ENCODE data around the gene SUV39H1.

Gene SUV39H1

GRCh38 chrX:48737213-48737938 is 40.8 kb downstream of the SUV39H1 start:
- peak overlapping the region; percentile 54; the same call in 1 of the 2 replicates for H3K27ac ChIP-seq
- no peaks in the 10 kb centered on the region for H3K79me2 ChIP-seq (ENCODE audit: insufficient read depth, low read depth)
- H3K4me2 ChIP-seq: peak overlapping the region; percentile 51; the same call in 1 of the 2 replicates
- H3K36me3 ChIP-seq (ENCODE audit: insufficient read depth): no peaks in the 10 kb centered on the region
- no peak overlapping the region for H3K4me3 ChIP-seq (IDR thresholded peaks at IDR 0.05; ENCODE audit: insufficient read depth, low read depth, low read length)
- H2AFZ ChIP-seq (ENCODE audit: low read depth): peak overlapping the region; percentile 82
- H3K4me1 ChIP-seq (ENCODE audit: low read depth, poor library complexity, severe bottlenecking): no peaks in the 10 kb centered on the region
- H3K27me3 ChIP-seq (ENCODE audit: insufficient read depth, low read depth): no peaks in the 10 kb centered on the region
- no peaks in the 10 kb centered on the region for H4K20me1 ChIP-seq (ENCODE audit: insufficient read depth)
- TF ChIP-seq CTCF (conservative IDR thresholded peaks at IDR 0.05; ENCODE audit: low read depth, low read length): no peak
- H3K9ac ChIP-seq: peak overlapping the region; percentile 68

- Histone ChIP-seq H3K9ac (no peak overlapping the region), H3K36me3 (ENCODE audit: insufficient read depth) (no peaks in the 10 kb centered on the region), H3K4me3 (IDR thresholded peaks at IDR 0.05; ENCODE audit: insufficient read depth, low read depth, low read length) (no peak overlapping the region), H3K79me2 (ENCODE audit: insufficient read depth, low read depth) (no peaks in the 10 kb centered on the region), H2AFZ (ENCODE audit: low read depth) (peak overlapping the region; percentile 82), H3K27me3 (ENCODE audit: insufficient read depth, low read depth) (no peaks in the 10 kb centered on the region), H3K4me1 (ENCODE audit: low read depth, poor library complexity, severe bottlenecking) (no peaks in the 10 kb centered on the region), H4K20me1 (ENCODE audit: insufficient read depth) (no peaks in the 10 kb centered on the region), H3K27ac (no peak overlapping the region), H3K4me2 (peak overlapping the region; percentile 51; the same call in 1 of the 2 replicates)
- no peak for TF ChIP-seq CTCF (conservative IDR thresholded peaks at IDR 0.05; ENCODE audit: low read depth, low read length)
Observed at GRCh38 chrX:48737940-48738339, 41.4 kb downstream of the SUV39H1 start.

GRCh38 chrX:48741834-48742233 is 45.3 kb downstream of the SUV39H1 start:
- H3K27ac ChIP-seq: no peak overlapping the region
- H3K4me1 ChIP-seq (ENCODE audit: low read depth, poor library complexity, severe bottlenecking): no peaks in the 10 kb centered on the region
- H2AFZ ChIP-seq (ENCODE audit: low read depth): no peak overlapping the region
- H3K79me2 ChIP-seq (ENCODE audit: insufficient read depth, low read depth): no peaks in the 10 kb centered on the region
- H3K4me2 ChIP-seq: no peak overlapping the region
- H3K9ac ChIP-seq: no peak overlapping the region
- no peak overlapping the region for H3K4me3 ChIP-seq (IDR thresholded peaks at IDR 0.05; ENCODE audit: insufficient read depth, low read depth, low read length)
- H4K20me1 ChIP-seq (ENCODE audit: insufficient read depth): no peaks in the 10 kb centered on the region
- H3K36me3 ChIP-seq (ENCODE audit: insufficient read depth): no peaks in the 10 kb centered on the region
- no peak for TF ChIP-seq CTCF (conservative IDR thresholded peaks at IDR 0.05; ENCODE audit: low read depth, low read length)
- no peaks in the 10 kb centered on the region for H3K27me3 ChIP-seq (ENCODE audit: insufficient read depth, low read depth)

GRCh38 chrX:48745222-48745621 is 48.7 kb downstream of the SUV39H1 start:
- Histone ChIP-seq H3K27ac (no peak overlapping the region), H3K4me3 (IDR thresholded peaks at IDR 0.05; ENCODE audit: insufficient read depth, low read depth, low read length) (no peak overlapping the region), H4K20me1 (ENCODE audit: insufficient read depth) (no peaks in the 10 kb centered on the region), H2AFZ (ENCODE audit: low read depth) (no peak overlapping the region), H3K27me3 (ENCODE audit: insufficient read depth, low read depth) (no peaks in the 10 kb centered on the region), H3K4me2 (no peak overlapping the region), H3K4me1 (ENCODE audit: low read depth, poor library complexity, severe bottlenecking) (no peaks in the 10 kb centered on the region), H3K36me3 (ENCODE audit: insufficient read depth) (no peaks in the 10 kb centered on the region), H3K79me2 (ENCODE audit: insufficient read depth, low read depth) (no peaks in the 10 kb centered on the region), H3K9ac (no peak overlapping the region)
- TF ChIP-seq CTCF (conservative IDR thresholded peaks at IDR 0.05; ENCODE audit: low read depth, low read length): no peak
